ENCODE measurements around the gene HES3. TPM values are rescaled to one million over a fixed set of nuclear protein-coding genes. Genes with fewer than 3 reads are reported as not detected.
A peak's percentile ranks its signal among the peaks of the same experiment; 100 is the strongest.

Gene HES3
- total RNA-seq, 4 donors from 2014 or later = not detected

GRCh38 chr1:6246497-6247467, 2.8 kb downstream of the HES3 start:
- no peaks in the 10 kb centered on the region for H3K9me3 ChIP-seq
- TF ChIP-seq CTCF (IDR thresholded peaks at IDR 0.05) = peak; percentile 94 to 99 (median 96)
- no peak for TF ChIP-seq POLR2A (IDR thresholded peaks at IDR 0.05)
- no peaks in the 10 kb centered on the region for H3K36me3 ChIP-seq
- H3K4me3 ChIP-seq = no peak overlapping the region
- H3K4me1 ChIP-seq = peaks cover 28 to 56% (median 37%) of the 10 kb centered on the region in 3 donors
- no peak for DNase-seq
- H3K27me3 ChIP-seq = peaks cover 23 to 100% (median 41%) of the 10 kb centered on the region in 4 donors
- 8 to 23% methylated on average over 3 to 14 of the region's 30 CpGs for WGBS, 2 donors
- no peak overlapping the region for H3K27ac ChIP-seq
- intact Hi-C loops (cut with DNase I) = loop anchor here (2.0 to 10.0 kb wide), 2 partner anchors 96 to 202 kb away; partner anchors contain the start of gene KCNAB2

DNA sequence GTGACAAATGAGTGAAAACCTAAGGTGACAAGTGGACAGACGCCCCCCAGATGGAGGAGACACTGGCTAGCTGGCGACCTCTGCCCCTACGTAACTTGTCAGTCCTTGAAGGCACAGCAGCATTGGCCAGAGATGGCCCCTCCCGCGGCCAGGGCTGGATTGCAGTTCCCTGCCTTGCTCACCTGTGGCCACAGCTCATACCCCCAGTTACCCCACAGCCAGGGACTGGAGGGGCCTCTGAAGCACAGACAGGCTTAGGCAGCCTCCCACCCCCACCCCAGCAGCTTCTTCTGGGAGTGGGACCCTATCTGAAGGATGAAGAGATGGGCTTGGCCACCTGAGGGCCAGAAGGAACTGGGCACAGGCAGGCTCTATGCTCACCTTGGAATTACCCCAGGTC, 3.7 kb downstream of the HES3 start:
- intact Hi-C loops (cut with DNase I) = loop anchor here (2.0 to 10.0 kb wide), 2 partner anchors 95 to 203 kb away; partner anchors contain the start of gene KCNAB2
- TF ChIP-seq CTCF (IDR thresholded peaks at IDR 0.05) = no peak
- no peak for TF ChIP-seq POLR2A (IDR thresholded peaks at IDR 0.05)
- Histone ChIP-seq H3K27me3 (peaks cover 15 to 99% (median 36%) of the 10 kb centered on the region in 4 donors), H3K27ac (no peak overlapping the region), H3K9me3 (no peaks in the 10 kb centered on the region), H3K4me3 (no peak overlapping the region), H3K36me3 (no peaks in the 10 kb centered on the region), H3K4me1 (peaks cover 25 to 47% (median 29%) of the 10 kb centered on the region in 3 donors)
- DNase-seq = no peak
- WGBS, 2 donors = 57 to 59% methylated on average over 3 to 5 of the region's 5 CpGs

DNA sequence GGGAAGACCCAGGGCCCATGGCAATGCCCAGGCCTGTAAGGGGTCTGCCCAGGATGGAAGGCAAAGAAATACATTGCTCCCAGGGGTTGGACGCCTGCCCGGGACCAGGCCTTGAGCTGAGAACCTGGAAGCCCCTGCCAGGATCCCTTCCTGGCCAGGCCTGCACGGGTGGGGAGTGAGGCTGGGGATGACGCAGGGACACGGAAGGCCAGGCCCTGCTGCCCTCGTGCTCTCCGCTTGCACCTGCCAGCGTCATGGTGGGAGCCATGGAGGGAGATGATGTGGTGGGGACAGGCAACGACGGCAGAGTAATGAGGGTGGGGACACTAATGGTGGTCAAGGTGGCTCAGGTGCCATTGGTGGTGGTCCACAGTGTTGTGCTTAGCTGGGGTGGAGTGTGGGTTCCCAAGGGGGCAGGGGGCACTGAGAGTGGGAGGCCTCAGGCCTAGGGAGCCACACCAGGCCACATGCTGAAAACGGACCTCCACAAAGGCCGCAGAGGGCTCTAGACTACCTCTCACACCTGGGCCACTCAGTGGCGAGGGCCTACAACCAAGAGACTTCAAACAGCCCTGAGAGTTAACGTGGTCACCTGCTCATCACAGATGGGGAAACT, 4.3 kb downstream of the HES3 start:
- 76 to 86% methylated on average over 5 to 6 of the region's 14 CpGs for WGBS, 2 donors
- intact Hi-C loops (cut with DNase I) = loop anchor here (10.0 kb wide), 1 partner anchor 203 kb away; the partner anchor contains the start of gene KCNAB2
- DNase-seq = no peak

GRCh38 chr1:6248932-6249738, 5.2 kb downstream of the HES3 start:
- Histone ChIP-seq H3K4me1 (peaks cover 25 to 44% (median 29%) of the 10 kb centered on the region in 3 donors), H3K36me3 (peaks cover 0 to 9% (median 0%) of the 10 kb centered on the region in 3 donors), H3K4me3 (peak overlapping the region in 3 of 4 donors; percentile 15 to 54 (median 37)), H3K27me3 (peaks cover 1 to 84% (median 22%) of the 10 kb centered on the region in 4 donors), H3K27ac (no peak overlapping the region), H3K9me3 (no peaks in the 10 kb centered on the region)
- WGBS, 2 donors = 28% methylated on average over 5 of the region's 96 CpGs; no CpG with 5 or more reads in 1 of the 2 donors
- intact Hi-C loops (cut with DNase I) = loop anchor here (10.0 kb wide), 1 partner anchor 204 kb away; the partner anchor contains the start of gene KCNAB2
- TF ChIP-seq CTCF (IDR thresholded peaks at IDR 0.05) (no peak), POLR2A (IDR thresholded peaks at IDR 0.05) (no peak)
- no peak for DNase-seq

More for the DNA sequence above, 4.3 kb downstream of the HES3 start:
- Histone ChIP-seq H3K4me1 (peaks cover 25 to 44% (median 29%) of the 10 kb centered on the region in 3 donors), H3K27ac (no peak overlapping the region), H3K4me3 (no peak overlapping the region), H3K9me3 (no peaks in the 10 kb centered on the region), H3K36me3 (peaks cover 0 to under 1% (median 0%) of the 10 kb centered on the region in 3 donors), H3K27me3 (peaks cover 8 to 93% (median 30%) of the 10 kb centered on the region in 4 donors)
- TF ChIP-seq CTCF (IDR thresholded peaks at IDR 0.05) = no peak
- no peak for TF ChIP-seq POLR2A (IDR thresholded peaks at IDR 0.05)

All from esophagus squamous epithelium (tissue), 5 donors.